H1 (cell line): ENCODE data around the gene OGDHL. TPM values are rescaled to one million over a fixed set of nuclear protein-coding genes. Genes with fewer than 3 reads are reported as not detected.

Experiments
- ASH2L ChIP-seq: fragments of 200-600, 300-600 bp; sonication (generic); IDR thresholded peaks from one replicate; pipeline ENCODE4 v1.7.1; 2017; ENCODE audit warnings: low read length
- BRCA1 ChIP-seq: IDR thresholded peaks from 2 replicates; pipeline ENCODE4 v1.6.1; 2012; ENCODE audit warnings: low read depth, low read length, improper control_type of control experiment
- CHD2 ChIP-seq: IDR thresholded peaks from 2 replicates; pipeline ENCODE4 v1.6.1; 2012; ENCODE audit warnings: low read length, improper control_type of control experiment
- CHD7 ChIP-seq: fragments of 300-600 bp; sonication (generic); IDR thresholded peaks from 2 replicates; pipeline ENCODE4 v1.7.1; 2012; ENCODE audit warnings: low read length, moderate library complexity, mild to moderate bottlenecking, inconsistent platforms; ENCODE audit not compliant: insufficient replicate concordance
- MAFK ChIP-seq: IDR thresholded peaks from 2 replicates; pipeline ENCODE4 v1.6.1; 2012; ENCODE audit warnings: low read depth, mild to moderate bottlenecking, improper control_type of control experiment, low read length
- NANOG ChIP-seq: IDR thresholded peaks from 2 replicates; pipeline ENCODE4 v1.6.1; 2011; ENCODE audit warnings: low read length, low read depth, mild to moderate bottlenecking, inconsistent platforms; ENCODE audit not compliant: insufficient read depth, poor library complexity, severe bottlenecking
- RAD21 ChIP-seq, 2 experiments: IDR thresholded peaks in 1 of 2; conservative IDR thresholded peaks in 1 of 2; 2 replicates each; pipeline ENCODE4 v1.6.1; 2011; ENCODE audit warnings: low read depth in 2 of 2, low read length in 2 of 2, improper control_type of control experiment in 1 of 2, inconsistent platforms in 1 of 2, mild to moderate bottlenecking in 1 of 2, moderate library complexity in 1 of 2
- RBBP5 ChIP-seq: IDR thresholded peaks from 2 replicates; pipeline ENCODE4 v1.7.1; 2012; ENCODE audit warnings: low read depth, mild to moderate bottlenecking, inconsistent platforms, low read length, moderate library complexity, borderline replicate concordance
- TBP ChIP-seq: IDR thresholded peaks from 2 replicates; pipeline ENCODE4 v1.6.1; 2011; ENCODE audit warnings: low read depth, low read length, improper control_type of control experiment
- polyA plus RNA-seq, 7 experiments: library from polyadenylated mRNA; depleted of rRNA in 3 of 7; stranded (reverse) in 5 of 7; unstranded in 2 of 7; fragments of >200 nt in 5 of 7; fragments of 200-250 nt in 2 of 7; gene quantifications; 1 replicate in 5 of 7; 2 replicates in 1 of 7; 4 replicates in 1 of 7; pipeline versions ENCODE4 v1.2.1 to v1.2.3, GENCODE V29; 2011 to 2013; ENCODE audit warnings: missing spikeins in 2 of 7, mixed read lengths in 2 of 7
- total RNA-seq: library from RNA; stranded (reverse); fragmentation: NEBNext Ultra II Directional; extraction: Animal tissue kit (Norgen Biotek cat#: 25700); gene quantifications from 2 replicates; pipeline ENCODE4 v1.2.1, GENCODE V29; 2021

The OGDHL gene
- total and polyA plus RNA-seq, 2 of the 8 experiments (the other 6 are each of a cell fraction or from before 2014, with no cell fraction given) = 16.1 to 16.6 TPM

- TF ChIP-seq CHD7 (no peak), TBP (no peak), NANOG (no peak), CHD2 (no peak), MAFK (no peak), RAD21 (IDR thresholded peaks at IDR 0.05 in 1 of 2, conservative IDR thresholded peaks at IDR 0.05 in 1 of 2; ENCODE audit: low read depth in 2 of 2, low read length in 2 of 2) (no peak), BRCA1 (no peak), RBBP5 (no peak), ASH2L (no peak)
Observed at GRCh38 chr10:49688261-49688846, 73.8 kb downstream of the OGDHL start (continued).
